GM21576 (cell line): ENCODE data around the gene PDAP1.
"Not testable (repeated sequence)": the region's sequence is repeated elsewhere in the genome, so short reads cannot be mapped to it uniquely, and the experiment has no call there.

Experiments used
- ATAC-seq: cut with Tn5 transposase; IDR thresholded peaks from one replicate; pipeline ENCODE4 v1.9.1; 2021; ENCODE audit warnings: mild to moderate bottlenecking, moderate library complexity; ENCODE audit not compliant: unreplicated experiment

The PDAP1 gene

DNA sequence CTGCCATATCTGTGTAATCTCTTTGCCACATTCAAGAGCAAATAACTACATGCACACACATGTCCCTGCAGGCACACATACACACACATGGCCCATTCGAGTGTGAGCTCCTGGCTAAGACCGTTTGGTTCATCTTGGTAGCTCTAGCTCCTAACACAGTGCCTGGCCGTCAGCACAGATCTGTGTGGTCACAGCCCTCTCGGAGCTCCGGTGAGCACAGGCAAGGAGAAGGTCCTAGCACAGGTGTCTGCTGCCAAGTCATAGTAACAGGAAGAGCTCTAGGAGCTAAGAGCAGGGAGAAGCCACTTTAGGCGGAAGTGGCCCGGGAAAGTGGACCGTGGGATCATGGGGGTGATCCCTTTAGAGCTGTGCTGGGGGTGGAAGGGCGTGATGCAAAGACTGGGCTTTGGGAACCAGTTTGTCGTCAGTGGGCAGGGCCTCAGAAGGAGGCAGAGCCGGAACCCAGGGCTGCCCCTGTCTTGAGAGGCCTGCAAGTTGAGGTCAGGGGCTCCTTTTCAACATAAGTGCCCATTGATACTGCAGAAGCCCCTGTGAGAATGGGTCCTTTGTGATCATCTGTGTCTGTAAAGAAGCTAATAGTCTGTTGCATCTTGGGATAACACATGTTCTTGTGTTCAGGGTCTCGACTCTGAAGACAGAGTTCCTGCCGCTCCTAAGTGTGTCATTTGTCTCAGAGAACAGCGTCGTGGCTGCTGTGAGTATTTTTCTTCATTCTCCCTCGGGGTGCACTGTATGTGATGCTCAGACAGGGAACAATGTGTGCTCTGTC is 50.5 kb downstream of the PDAP1 start:
- no peak for ATAC-seq

- ATAC-seq = no peak
Measured at GRCh38 chr7:99355098-99355497, 53.3 kb downstream of the PDAP1 start.

GRCh38 chr7:99352247-99352646 is 56.1 kb downstream of the PDAP1 start:
- ATAC-seq = no peak

GRCh38 chr7:99350641-99351040 is 57.8 kb downstream of the PDAP1 start:
- not testable (repeated sequence) for ATAC-seq
